Activated T-helper 9 cell treated with anti-CD3 and anti-CD28 coated beads, Interleukin-2, amount 50 U/mL, for 16 hours (primary cell): ENCODE data around the gene RASSF7.

ENCODE experiments used
- DNase-seq: peaks from one replicate; pipeline ENCODE4 v3.0.0-alpha.2; 2020; ENCODE audit warnings: low read depth

RASSF7 gene

GRCh38 chr11:586376-587316, 25.9 kb downstream of the RASSF7 start:
- DNase-seq: no peak

GRCh38 chr11:587546-587945, 26.8 kb downstream of the RASSF7 start:
- DNase-seq: no peak

- peak; percentile 56 for DNase-seq
Measured at GRCh38 chr11:587978-588380, 27.2 kb downstream of the RASSF7 start.

DNA sequence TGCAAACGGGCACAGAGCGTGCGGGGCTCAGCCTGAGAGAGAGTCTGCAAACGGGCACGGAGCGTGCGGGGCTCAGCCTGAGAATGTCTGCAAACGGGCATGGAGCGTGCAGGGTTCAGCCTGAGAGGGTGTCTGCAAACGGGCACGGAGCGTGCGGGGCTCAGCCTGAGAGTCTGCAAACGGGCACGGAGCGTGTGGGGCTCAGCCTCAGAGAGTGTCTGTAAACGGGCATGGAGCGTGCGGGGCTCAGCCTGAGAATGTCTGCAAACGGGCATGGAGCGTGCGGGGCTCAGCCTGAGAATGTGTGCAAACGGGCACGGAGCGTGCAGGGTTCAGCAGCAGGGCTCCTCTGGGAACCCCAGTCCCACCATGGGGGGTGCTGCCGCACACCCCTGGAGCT, 29.0 kb downstream of the RASSF7 start:
- DNase-seq: no peak

DNA sequence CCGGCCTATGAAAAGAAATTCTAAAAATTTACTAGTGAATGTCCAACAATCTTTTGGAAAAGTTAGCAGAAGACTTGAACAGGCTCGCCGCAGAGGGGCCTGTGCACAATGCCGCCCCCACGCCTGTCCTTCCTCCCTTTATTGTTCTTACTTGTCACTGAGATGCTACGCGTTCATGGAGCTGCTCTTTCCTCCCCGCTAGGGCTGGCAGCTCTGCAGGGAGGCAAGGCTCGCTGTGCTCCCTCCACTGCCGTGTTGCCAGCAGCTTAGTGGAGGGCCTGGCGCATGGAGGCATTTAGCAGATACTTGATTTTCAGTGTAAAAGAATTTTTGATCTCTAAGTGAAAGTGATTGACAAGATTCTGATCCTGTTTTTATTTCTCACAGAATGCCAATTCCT, 30.2 kb downstream of the RASSF7 start:
- no peak for DNase-seq

DNA sequence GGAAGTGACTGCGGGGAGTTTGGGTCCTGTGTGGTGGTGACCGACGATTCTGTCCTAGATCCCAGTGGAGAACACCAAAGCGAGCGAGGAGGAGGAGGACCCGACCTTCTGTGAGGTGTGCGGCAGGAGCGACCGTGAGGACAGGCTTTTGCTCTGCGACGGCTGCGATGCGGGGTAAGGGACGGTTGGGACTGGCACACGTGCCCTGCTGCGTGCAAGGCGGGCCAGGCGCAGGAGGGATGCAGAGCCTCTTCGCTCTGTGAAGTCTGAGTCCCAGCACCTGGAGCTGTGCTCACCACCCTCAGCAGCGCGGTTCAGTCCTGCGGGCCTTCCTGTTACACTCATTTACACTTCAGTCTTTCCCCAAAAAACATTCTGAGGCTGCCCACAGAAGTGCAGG, 31.7 kb downstream of the RASSF7 start:
- DNase-seq: no peak

- no peak for DNase-seq
Measured at GRCh38 chr11:592918-593317, 32.1 kb downstream of the RASSF7 start.

DNA sequence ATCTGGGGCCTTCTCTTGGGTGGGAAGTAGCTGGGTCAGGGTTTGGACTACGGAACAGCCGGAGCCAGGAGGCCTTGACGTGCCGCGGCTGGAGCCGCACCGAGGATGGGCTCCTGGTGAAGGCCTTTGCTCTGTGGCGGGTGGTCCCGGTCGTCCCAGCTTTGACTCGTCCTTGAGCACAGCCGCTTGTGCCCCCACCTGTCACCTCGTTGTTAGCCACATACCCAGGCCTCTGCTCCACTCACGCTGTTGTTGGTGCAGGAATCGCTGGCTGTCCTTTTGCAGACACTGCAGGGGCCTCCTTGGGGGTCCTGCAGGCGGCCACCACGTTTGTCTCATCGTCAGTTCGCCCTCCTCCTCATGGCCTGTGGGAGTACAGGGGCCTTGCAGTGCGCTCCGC, 32.6 kb downstream of the RASSF7 start:
- no peak for DNase-seq

- DNase-seq: no peak
Measured at GRCh38 chr11:595400-595799, 34.6 kb downstream of the RASSF7 start.

GRCh38 chr11:596374-596773, 35.6 kb downstream of the RASSF7 start:
- no peak for DNase-seq

GRCh38 chr11:597166-597725, 36.5 kb downstream of the RASSF7 start:
- DNase-seq: no peak

DNA sequence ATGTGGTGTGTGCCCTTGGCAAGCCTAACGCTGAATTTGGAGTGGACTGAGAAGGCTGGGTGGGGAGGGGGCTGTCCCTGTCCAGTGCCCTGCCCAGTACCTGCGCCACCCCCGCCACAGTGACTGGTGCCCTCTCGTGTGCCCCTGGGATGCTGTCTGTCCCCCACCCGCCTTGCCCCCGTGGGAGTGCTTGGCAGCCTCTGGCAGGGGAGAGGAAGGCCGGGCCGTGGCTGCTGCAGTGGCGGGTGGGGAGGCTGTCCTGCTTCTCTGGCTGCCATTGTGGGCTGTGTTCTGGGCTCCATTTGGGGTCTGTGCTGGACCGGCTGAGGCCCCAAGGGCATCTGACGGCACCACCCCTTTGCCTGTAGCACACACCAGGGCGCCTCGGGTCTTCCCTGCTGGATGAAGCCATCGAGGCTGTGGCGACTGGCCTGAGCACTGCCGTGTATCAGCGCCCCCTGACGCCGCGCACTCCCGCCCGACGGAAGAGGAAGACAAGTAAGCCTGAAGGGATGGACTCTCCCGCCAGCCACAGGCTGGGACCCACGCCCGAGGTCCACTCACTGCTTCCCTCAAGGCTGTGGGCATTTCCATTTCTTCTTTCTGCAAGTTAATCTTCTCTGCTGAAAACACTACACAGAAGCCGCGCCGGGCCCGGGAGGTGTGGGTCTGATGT, 37.4 kb downstream of the RASSF7 start:
- DNase-seq: no peak

DNA sequence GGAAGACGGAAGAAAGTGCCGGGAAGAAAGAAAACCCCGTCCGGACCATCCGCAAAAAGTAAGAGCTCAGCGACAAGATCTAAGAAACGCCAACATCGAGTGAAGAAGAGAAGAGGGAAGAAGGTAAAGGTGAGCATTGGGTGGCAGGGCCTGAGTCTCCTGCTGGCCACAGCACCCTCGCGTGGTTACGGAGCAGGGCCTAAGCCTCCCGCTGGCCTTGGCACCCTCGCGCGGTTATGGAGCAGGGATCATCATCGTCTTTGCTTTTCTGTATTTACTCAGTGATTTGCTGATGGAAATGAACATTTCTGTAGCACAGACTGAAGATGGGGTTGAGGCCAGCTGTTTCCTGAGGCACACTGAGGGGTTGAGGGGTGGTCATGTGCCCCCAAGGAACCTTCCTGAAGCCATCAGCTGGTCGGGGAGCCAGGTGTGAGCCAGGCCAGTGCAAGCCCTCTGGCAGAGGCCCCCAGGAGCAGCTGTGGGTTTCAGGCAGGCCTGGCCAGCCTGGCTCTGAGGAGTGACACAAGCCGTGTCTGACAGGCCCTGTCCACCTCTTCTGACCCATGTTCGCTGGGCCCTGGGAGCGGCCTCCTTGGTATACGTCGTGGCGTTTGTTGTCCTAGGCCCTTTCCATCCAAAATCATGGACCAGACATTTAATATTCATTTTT, 40.9 kb downstream of the RASSF7 start:
- no peak for DNase-seq

DNA sequence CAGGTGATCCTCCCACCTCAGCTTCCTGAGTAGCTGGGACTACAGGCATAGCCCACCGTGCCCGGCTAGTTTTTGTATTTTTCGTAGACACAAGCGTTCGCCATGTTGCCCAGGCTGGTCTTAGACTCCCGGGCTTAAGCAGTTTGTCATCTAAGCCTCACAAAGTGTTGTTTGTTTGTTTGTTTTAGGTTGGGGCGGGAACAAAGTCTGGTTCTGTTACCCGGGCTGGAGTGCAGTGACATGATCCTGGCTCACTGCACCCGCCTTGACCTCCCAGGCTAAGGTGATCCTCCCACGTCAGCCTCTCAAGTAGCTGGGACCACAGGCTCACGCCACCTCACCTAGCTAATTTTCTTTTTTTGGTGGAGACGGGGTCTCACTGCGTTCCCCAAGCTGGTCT, 42.4 kb downstream of the RASSF7 start:
- no peak for DNase-seq

DNA sequence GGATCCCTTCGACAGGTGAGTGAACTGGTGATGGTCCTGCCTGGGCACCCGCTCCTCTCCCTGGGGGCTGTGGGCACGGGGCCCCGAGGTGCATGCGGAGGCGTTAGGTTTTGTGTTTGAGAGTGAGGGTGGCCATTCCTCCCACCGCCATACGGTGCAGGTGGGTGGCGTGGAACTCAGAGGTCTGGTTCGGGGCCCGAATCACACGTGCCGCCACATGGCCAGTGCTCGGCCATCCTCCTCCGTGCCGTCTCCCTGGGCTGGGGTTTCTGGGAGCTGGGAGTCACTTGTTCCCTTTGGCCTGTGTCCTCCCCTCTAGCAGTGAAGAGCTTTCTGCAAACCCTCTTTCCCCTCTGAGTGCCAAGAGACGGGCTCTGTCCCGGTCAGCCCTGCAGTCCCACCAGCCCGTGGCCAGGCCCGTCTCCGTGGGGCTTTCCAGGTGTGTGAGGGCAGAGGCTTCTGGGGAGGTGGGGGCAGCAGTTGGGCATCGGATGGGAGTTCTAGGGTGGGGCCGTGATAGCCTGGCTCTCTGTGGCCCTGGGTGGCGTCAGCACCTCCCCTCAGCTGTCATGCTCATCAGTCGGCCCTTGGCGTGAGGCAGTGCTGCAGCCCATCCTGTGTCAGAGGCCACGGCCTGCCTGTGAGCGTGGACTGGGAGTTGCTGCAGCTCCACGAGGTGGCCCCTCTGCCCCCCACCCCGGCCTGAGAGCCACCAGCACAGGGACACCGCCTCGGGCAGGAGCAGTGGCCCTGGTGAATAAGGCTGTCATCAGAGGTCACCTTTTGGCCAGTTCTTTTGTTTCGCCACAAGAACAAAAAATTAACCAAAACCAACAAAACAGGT, 44.7 kb downstream of the RASSF7 start:
- DNase-seq: no peak

- no peak for DNase-seq
Measured at GRCh38 chr11:606245-606644, 45.5 kb downstream of the RASSF7 start.

- DNase-seq: no peak
Measured at GRCh38 chr11:607020-607780, 46.4 kb downstream of the RASSF7 start.

DNA sequence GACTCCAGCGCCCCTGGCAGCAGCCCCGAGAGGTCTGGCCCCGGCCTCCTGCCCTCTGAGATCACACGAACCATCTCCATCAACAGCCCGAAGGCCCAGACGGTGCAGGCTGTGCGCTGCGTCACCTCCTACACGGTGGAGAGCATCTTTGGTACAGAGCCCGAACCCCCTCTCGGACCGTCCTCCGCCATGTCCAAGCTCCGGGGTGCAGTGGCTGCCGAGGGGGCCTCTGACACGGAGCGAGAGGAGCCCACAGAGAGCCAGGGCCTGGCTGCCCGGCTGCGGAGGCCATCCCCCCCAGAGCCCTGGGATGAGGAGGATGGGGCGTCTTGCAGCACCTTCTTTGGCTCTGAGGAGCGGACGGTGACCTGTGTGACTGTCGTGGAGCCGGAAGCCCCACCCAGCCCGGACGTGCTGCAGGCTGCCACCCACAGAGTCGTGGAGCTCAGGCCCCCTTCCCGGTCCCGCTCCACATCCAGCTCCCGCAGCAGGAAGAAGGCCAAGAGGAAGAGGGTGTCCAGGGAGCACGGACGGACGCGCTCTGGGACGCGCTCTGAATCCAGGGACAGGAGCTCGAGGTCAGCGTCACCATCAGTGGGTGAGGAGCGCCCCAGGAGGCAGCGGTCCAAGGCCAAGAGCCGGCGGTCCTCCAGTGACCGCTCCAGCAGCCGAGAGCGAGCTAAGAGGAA, 47.3 kb downstream of the RASSF7 start:
- no peak for DNase-seq

- DNase-seq: no peak
Measured at GRCh38 chr11:608791-609251, 48.1 kb downstream of the RASSF7 start.

DNA sequence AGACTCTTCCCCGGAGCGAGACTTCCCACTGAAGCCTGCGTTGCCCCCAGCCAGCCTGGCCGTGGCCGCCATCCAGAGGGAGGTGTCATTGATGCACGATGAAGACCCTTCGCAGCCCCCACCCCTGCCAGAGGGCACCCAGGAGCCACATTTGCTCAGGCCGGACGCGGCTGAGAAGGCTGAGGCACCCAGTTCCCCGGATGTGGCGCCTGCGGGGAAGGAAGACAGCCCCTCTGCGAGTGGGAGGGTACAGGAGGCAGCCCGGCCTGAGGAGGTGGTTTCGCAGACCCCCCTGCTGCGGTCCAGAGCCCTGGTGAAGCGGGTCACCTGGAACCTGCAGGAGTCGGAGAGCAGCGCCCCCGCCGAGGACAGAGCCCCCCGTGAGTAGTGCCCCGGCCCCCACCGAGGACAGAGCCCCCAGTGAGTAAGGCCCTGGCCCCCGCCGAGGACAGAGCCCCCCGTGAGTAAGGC, 48.6 kb downstream of the RASSF7 start:
- DNase-seq: no peak
